ENCODE results near the gene RNF13. TPM values are rescaled to one million over a fixed set of nuclear protein-coding genes. Genes with fewer than 3 reads are reported as not detected.

The RNF13 gene
- total and polyA plus RNA-seq, 2 of the 4 experiments (the other 2 are of a cell fraction) = 12.8 to 29.8 TPM

GRCh38 chr3:149848238-149848637 is 35.2 kb downstream of the RNF13 start:
- Histone ChIP-seq H2BK20ac (ENCODE audit: low read depth, low read length) (no peak overlapping the region), H2BK5ac (ENCODE audit: low read depth, low read length, poor library complexity, severe bottlenecking) (no peak overlapping the region), H2AK9ac (replicated peaks; ENCODE audit: low read depth, low read length, poor library complexity) (no peak overlapping the region), H3K9me1 (ENCODE audit: insufficient read depth, low read length) (peaks cover 7% of the 10 kb centered on the region; the same call in 1 of the 2 replicates), H2BK120ac (ENCODE audit: low read depth, low read length) (no peak overlapping the region), H3K27me3 (ENCODE audit: control insufficient read depth, insufficient read depth, low read length) (no peaks in the 10 kb centered on the region), H3K27ac (ENCODE audit: insufficient read depth, low read length) (no peak overlapping the region), H3K9me3 (ENCODE audit: control insufficient read depth, insufficient read depth, low read length) (no peaks in the 10 kb centered on the region), H3K36me3 (ENCODE audit: control insufficient read depth, insufficient read depth, low read length) (0 out of 2 replicates have a peak, but pooled peaks cover 1% of the 10 kb centered on the region), H3K14ac (replicated peaks; ENCODE audit: low read depth, low read length) (no peak overlapping the region), H4K91ac (ENCODE audit: insufficient read depth, low read depth, low read length) (no peak overlapping the region), H2BK15ac (ENCODE audit: low read depth, low read length) (no peak overlapping the region), H4K5ac (ENCODE audit: low read depth, low read length) (no peak overlapping the region), H4K8ac (ENCODE audit: low read depth in 2 of 2, low read length in 2 of 2) (no peak overlapping the region), H2AK5ac (ENCODE audit: low read depth, low read length) (no peak overlapping the region), H3K4me3 (ENCODE audit: insufficient read depth, low read depth, low read length) (no peak overlapping the region), H3K18ac (ENCODE audit: low read depth, low read length) (no peak overlapping the region), H2AFZ (replicated peaks; ENCODE audit: low read length, poor library complexity) (no peak overlapping the region), H3K9ac (ENCODE audit: low read depth, low read length) (no peak overlapping the region), H3K4me1 (ENCODE audit: control insufficient read depth, insufficient read depth, low read length) (no peaks in the 10 kb centered on the region), H3K79me1 (ENCODE audit: low read depth in 1 of 2, low read length in 2 of 2) (peaks cover 19 to 38% of the 10 kb centered on the region in 2 experiments), H3K23ac (ENCODE audit: low read depth, low read length) (no peak overlapping the region), H3K56ac (ENCODE audit: extremely low read depth, insufficient read depth, low read length) (no peak overlapping the region), H3K4me2 (ENCODE audit: low read depth, low read length) (no peak overlapping the region), H4K20me1 (ENCODE audit: insufficient read depth, low read length) (peaks cover 10% of the 10 kb centered on the region; the same call in 1 of the 2 replicates), H3K4ac (ENCODE audit: low read depth, low read length) (no peak overlapping the region)
- intact Hi-C loops (cut with micrococcal nuclease) = no loop called here
- DNase-seq = no peak
- 67% methylated on average over 1 of the region's 1 CpG; no CpG with 5 or more reads in 1 of the 2 experiments for WGBS, 2 experiments (ENCODE audit: extremely low coverage in 2 of 2, insufficient read length in 1 of 2)
- no TSS peak for BruUV-seq (replicated peaks)
- ChIA-PET CTCF (interaction anchor here (0.6 kb wide), 2 partner anchors 20 to 102 kb away, joined by 3 to 4 read pairs; no protein-coding TSS in a partner anchor), POLR2A (ENCODE audit: unreplicated experiment) (no interaction called here)
- ATAC-seq (ENCODE audit: low read depth) = no peak
- dilution Hi-C loops (cut with HindIII; ENCODE audit: low sequenced_read_pairs, unreplicated experiment) = no loop called here
- TF ChIP-seq RFX5 (IDR thresholded peaks at IDR 0.05; ENCODE audit: low read depth, low read length) = no peak
- no peak for TF ChIP-seq MXI1 (IDR thresholded peaks at IDR 0.05; ENCODE audit: borderline replicate concordance, low read depth, low read length)
- TF ChIP-seq, protein P1, sequence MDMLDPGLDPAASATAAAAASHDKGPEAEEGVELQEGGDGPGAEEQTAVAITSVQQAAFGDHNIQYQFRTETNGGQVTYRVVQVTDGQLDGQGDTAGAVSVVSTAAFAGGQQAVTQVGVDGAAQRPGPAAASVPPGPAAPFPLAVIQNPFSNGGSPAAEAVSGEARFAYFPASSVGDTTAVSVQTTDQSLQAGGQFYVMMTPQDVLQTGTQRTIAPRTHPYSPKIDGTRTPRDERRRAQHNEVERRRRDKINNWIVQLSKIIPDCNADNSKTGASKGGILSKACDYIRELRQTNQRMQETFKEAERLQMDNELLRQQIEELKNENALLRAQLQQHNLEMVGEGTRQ (IDR thresholded peaks at IDR 0.05; ENCODE audit: low read depth, low read length) = no peak
- no peak for TF ChIP-seq MAFK (IDR thresholded peaks at IDR 0.05; ENCODE audit: low read depth, low read length)
- TF ChIP-seq, protein P2, sequence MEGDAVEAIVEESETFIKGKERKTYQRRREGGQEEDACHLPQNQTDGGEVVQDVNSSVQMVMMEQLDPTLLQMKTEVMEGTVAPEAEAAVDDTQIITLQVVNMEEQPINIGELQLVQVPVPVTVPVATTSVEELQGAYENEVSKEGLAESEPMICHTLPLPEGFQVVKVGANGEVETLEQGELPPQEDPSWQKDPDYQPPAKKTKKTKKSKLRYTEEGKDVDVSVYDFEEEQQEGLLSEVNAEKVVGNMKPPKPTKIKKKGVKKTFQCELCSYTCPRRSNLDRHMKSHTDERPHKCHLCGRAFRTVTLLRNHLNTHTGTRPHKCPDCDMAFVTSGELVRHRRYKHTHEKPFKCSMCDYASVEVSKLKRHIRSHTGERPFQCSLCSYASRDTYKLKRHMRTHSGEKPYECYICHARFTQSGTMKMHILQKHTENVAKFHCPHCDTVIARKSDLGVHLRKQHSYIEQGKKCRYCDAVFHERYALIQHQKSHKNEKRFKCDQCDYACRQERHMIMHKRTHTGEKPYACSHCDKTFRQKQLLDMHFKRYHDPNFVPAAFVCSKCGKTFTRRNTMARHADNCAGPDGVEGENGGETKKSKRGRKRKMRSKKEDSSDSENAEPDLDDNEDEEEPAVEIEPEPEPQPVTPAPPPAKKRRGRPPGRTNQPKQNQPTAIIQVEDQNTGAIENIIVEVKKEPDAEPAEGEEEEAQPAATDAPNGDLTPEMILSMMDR (conservative IDR thresholded peaks at IDR 0.05; ENCODE audit: low read depth, low read length) = no peak
- no peak for TF ChIP-seq FOS (IDR thresholded peaks at IDR 0.05; ENCODE audit: low read depth, low read length)
- in situ Hi-C loops (cut with MboI; ENCODE audit: low sequenced_read_pairs) = no loop called here

Measured in IMR-90 (cell line).